Brain microvascular endothelial cell (primary cell): ENCODE results near the gene ARHGAP36.

Source experiments
- DNase-seq: peaks from one replicate; pipeline ENCODE4 v3.0.0-alpha.2; 2020
- H3K27ac ChIP-seq: fragments of 250-450 bp; sonication (Bioruptor Pico); 2 replicates; pipeline ENCODE4 v1.5.1; 2020; ENCODE audit warnings: mild to moderate bottlenecking, moderate library complexity
- H3K27me3 ChIP-seq: fragments of 250-450 bp; sonication (Bioruptor Pico); replicated peaks from 2 replicates; pipeline ENCODE4 v1.5.1; 2020; ENCODE audit warnings: mild to moderate bottlenecking
- H3K36me3 ChIP-seq: fragments of 250-450 bp; sonication (Bioruptor Pico); replicated peaks from 2 replicates; pipeline ENCODE4 v1.5.1; 2020; ENCODE audit warnings: mild to moderate bottlenecking
- H3K4me3 ChIP-seq: 2 replicates; pipeline ENCODE4 v1.5.1; 2011; ENCODE audit warnings: low read depth, mild to moderate bottlenecking, control low read depth, low read length, moderate library complexity
- in situ Hi-C: cut with HindIII; loops from 2 replicates; pipeline ENCODE4 v1.10.0; 2017; ENCODE audit warnings: low sequenced_read_pairs, low pct_ligation_motif_present
- TF ChIP-seq, protein P1 (sequence below): IDR thresholded peaks from 2 replicates; pipeline ENCODE4 v1.5.1; 2011; ENCODE audit warnings: low read depth, mild to moderate bottlenecking, moderate library complexity, low read length, control low read depth, inconsistent platforms; ENCODE audit errors: missing control alignments

Gene ARHGAP36

DNA sequence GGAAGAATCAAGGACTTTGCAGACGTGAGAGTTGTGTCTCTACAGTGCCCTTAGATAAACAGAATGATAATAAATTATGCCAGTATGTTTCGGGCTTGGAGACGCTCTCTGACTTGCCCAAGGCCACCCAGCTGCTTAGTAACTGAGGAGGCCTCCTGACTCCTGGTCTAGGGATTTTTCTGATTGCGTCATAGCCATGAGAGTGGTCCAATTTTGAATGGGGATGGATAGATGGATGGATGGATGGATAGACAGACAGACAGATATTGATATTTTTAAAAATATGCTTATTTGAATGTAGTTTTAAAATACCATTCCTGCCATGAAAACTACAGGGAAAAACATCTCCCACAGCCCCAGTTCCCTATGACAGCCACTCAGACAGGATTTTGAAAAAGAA is 15.5 kb downstream of the ARHGAP36 start:
- TF ChIP-seq, protein P1, sequence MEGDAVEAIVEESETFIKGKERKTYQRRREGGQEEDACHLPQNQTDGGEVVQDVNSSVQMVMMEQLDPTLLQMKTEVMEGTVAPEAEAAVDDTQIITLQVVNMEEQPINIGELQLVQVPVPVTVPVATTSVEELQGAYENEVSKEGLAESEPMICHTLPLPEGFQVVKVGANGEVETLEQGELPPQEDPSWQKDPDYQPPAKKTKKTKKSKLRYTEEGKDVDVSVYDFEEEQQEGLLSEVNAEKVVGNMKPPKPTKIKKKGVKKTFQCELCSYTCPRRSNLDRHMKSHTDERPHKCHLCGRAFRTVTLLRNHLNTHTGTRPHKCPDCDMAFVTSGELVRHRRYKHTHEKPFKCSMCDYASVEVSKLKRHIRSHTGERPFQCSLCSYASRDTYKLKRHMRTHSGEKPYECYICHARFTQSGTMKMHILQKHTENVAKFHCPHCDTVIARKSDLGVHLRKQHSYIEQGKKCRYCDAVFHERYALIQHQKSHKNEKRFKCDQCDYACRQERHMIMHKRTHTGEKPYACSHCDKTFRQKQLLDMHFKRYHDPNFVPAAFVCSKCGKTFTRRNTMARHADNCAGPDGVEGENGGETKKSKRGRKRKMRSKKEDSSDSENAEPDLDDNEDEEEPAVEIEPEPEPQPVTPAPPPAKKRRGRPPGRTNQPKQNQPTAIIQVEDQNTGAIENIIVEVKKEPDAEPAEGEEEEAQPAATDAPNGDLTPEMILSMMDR, result no peak
- in situ Hi-C loops, result no loop called here
- Histone ChIP-seq H3K36me3 (no peaks in the 10 kb centered on the region), H3K27me3 (no peaks in the 10 kb centered on the region), H3K4me3 (no peak overlapping the region), H3K27ac (no peak overlapping the region)
- DNase-seq, result no peak

DNA sequence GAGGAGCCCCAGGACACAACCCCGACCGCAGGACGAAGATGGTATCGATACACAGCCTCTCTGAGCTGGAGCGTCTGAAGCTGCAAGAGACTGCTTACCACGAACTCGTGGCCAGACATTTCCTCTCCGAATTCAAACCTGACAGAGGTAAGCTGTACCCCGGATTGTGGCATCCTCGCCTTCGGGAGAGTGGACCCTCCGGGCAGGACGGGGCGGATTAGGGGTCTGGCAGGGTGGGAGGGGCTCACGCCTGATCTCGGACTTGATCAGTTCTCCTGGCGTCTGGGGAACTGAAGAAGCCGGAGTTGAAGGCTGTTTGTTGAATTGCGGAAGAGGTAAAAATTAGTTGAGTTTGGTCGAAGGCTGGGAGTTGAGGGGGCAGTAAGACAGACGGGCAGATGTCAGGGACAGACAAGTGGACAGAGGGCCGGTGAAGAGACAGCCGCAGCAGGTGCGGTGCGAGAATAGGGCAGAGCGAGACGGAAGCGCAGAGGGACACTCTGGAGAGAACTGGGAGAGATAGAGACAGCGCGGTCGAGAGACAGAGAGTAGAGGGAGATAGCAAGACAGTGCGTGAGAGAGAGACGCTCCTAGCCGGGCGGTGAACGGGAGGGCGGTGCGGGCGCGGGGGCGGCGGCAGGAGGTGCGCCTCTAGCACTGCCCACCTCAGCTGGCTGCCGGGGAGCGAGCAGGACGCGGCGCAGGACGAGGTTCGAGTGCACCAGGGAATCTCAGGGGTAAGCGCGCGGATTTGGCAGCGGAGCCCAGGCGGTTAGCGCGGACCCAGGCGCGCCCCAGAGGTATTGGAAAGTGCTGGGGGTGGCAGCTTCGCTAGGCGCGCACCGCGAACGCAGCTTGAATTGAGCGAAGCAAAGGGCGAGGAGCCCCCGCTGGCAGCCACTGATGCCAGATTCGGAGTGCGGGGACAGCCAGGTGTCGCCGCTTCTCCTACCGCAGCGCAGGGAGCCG is 23.9 kb downstream of the ARHGAP36 start:
- Histone ChIP-seq H3K4me3 (no peak overlapping the region), H3K27ac (no peak overlapping the region), H3K27me3 (peaks cover 2% of the 10 kb centered on the region), H3K36me3 (no peaks in the 10 kb centered on the region)
- in situ Hi-C loops, result no loop called here
- TF ChIP-seq, protein P1, result no peak
- DNase-seq, result no peak

DNA sequence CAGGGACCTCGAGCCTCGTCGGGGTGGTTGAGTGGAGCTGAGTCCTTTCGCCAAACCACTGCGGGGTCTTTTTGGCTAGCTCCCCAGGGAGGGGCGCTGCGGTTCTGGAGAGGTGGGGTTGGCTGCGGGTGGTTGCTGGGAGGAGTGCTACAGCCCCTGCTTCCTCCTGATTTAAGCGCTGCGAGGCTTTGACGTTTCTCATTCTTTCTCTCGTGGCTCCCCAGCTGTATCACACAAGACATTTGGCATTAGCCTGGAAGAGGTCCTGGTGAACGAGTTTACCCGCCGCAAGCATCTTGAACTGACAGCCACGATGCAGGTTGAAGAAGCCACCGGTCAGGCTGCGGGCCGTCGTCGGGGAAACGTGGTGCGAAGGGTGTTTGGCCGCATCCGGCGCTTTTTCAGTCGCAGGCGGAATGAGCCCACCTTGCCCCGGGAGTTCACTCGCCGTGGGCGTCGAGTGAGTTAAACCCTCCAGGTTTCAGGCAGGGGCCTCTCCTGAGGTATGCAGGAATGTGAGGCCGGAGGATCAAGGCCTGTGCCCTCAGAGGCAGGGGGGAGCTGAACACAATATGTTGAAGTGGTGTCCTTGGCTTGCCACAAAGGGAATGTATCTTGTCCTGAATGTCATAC is 25.5 kb downstream of the ARHGAP36 start:
- in situ Hi-C loops, result no loop called here
- TF ChIP-seq, protein P1, result no peak
- H3K36me3 ChIP-seq, result no peaks in the 10 kb centered on the region
- peaks cover 2% of the 10 kb centered on the region for H3K27me3 ChIP-seq
- DNase-seq, result no peak
- no peak overlapping the region for H3K27ac ChIP-seq
- H3K4me3 ChIP-seq, result no peak overlapping the region

DNA sequence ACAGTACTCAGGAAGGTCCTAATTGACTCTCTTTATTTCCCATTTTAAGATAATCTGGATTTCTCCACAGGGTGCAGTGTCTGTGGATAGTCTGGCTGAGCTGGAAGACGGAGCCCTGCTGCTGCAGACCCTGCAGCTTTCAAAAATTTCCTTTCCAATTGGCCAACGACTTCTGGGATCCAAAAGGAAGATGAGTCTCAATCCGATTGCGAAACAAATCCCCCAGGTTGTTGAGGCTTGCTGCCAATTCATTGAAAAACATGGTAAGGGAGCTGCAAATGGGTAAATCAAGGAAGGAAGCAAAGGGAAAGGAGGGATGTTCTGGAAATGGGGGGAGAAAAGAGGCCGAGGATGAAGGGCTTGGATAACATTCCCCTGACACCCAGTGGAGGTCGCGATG is 26.0 kb downstream of the ARHGAP36 start:
- in situ Hi-C loops, result no loop called here
- Histone ChIP-seq H3K4me3 (no peak overlapping the region), H3K27ac (no peak overlapping the region), H3K27me3 (peaks cover 2% of the 10 kb centered on the region), H3K36me3 (no peaks in the 10 kb centered on the region)
- TF ChIP-seq, protein P1, result no peak
- DNase-seq, result no peak

DNA sequence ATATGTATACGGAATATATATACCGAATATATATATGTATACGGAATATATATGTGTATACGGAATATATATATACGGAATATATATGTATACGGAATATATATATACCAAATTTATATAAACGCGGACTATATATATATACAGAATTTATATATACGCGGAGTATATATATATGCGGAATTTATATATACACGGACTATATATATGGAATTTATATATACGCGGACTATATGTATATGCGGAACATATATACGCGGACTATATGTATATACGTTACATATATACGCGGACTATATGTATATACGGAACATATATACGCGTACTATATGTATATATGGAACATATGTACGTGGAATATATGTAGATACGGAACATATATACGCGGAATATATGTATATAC is 78.6 kb downstream of the ARHGAP36 start:
- no peak for DNase-seq
- no peak overlapping the region for H3K4me3 ChIP-seq
- TF ChIP-seq, protein P1, result no peak
- no peaks in the 10 kb centered on the region for H3K27me3 ChIP-seq
- in situ Hi-C loops, result no loop called here
- no peak overlapping the region for H3K27ac ChIP-seq
- no peaks in the 10 kb centered on the region for H3K36me3 ChIP-seq
